HG03045 (cell line): ENCODE data around the gene BCAS3.

Experiments used
- ATAC-seq: cut with Tn5 transposase; IDR thresholded peaks from one replicate; pipeline ENCODE4 v1.9.1; 2021; ENCODE audit warnings: mild to moderate bottlenecking, moderate library complexity; ENCODE audit not compliant: unreplicated experiment

The BCAS3 gene

DNA sequence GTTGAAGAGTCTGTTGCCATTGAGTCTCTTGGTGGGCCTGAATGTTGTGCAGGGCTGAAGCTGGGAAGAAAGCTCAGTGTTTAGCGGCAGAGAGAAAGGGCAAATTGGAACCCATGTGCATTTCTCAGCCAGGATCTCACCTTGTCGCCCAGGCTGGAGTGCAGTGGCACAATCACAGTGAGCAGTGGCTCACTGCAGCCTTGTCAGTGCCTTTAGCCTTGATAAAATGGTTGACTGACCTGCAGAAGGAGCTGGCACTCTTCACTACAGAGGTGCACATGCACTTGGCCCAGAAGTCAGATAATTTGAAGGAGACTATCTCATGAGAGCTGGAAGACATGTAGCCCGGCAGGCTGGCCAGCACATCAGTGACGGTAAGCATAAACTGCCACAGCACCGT lies 597.7 kb downstream of the BCAS3 start:
- no peak for ATAC-seq

DNA sequence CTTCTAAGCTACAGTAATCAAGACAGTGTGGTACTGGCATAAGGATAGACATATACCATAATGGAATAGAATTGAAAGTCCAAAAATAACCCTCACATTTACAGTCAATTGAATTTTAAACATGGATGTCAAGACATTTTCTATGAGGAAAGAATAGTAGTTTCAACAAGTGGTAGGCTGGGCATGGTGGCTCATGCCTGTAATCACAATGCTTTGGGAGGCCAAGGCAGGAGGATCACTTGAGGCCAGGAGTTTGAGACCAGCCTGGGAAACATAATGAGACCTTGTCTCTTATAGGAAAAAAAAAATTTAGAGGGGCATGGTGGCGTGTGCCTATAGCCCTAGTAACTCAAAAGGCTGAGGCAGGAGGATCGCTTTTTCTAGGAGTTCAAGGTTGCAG lies 599.2 kb downstream of the BCAS3 start:
- no peak for ATAC-seq

DNA sequence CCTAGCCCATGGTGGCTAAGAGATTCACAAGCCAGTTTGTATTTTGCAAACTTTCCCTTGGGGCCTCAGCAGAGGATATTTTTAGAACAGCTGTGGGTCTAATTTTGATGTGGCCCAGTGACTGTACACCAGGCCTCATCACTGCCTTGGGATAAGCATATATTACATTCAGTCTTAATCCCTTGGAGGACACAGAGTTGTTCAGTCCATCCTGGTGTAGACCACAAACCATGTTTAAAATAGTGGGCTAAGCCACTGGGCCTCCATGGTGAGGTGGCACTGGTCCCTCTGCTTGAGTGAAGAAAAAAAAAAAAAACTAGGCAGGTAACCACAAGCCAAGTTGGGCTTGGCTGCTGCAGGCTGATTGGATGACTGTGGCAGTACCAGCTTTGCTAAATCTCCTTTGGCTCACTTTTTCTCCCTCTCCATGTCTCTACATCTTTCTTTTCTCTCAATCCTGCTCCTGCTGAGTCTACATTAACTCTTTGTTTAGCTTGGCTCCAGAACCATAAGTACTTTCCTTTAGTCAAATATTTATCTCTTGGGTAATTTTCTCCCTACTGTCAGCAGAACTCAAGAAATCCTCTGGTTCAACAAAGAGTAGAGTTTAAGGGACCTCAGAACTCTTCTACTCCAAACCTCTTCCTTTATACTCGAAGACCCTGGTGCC lies 602.0 kb downstream of the BCAS3 start:
- no peak for ATAC-seq

DNA sequence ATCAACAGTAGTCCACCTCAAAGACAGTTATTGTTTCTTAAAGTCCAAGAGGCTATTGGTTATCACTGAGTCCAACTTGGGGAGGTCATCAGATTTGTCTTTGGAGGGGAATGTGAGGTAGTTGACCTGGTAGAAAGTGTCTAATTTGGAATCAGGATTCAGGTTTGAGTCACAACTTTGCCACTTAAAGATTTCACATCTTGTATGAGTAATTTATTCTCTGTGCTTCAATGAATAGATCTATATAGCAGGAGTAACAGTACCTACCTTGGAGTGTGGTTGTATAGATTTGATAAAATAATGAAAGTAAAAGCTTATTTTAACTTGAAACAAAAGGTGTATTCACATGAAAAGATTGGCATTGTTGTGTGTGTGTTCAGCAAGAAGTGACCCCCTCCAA lies 602.7 kb downstream of the BCAS3 start:
- no peak for ATAC-seq

DNA sequence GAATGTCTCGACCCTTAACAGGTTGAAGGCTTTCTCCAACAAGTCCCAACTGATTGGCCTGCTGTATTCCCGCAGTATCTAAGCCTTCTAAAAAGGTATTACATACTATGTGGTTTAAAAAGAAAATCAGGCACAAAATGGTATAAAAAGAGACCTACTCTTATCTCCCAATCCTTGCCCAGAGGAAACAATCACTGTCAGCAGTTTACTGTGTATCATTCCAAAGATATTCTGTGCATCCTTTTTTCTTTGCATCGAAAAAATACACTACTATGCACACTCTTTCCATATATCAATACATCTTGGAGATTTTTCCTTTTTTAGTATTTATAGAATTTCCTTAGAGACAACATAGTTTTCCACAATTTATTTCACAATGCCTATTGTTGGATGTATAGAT lies 603.2 kb downstream of the BCAS3 start:
- no peak for ATAC-seq

DNA sequence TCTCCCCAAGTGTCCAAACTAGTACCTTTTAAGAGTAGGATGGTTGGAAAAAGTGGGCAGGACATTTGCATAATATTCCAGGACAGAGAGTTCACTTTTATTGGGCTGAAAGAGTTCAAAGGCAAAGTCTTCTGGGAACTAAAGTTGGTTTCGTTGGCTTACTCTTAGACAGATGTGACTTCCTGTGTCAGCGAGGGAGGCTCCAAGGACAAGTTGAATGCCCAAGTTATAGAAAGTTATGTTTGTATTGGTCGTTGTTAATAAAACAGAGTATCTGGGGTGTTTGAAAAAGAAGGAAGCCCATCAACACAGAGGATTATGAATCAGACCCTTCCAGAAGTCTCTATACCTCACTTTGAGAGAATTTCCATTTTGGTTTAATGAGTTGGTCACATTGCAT lies 604.7 kb downstream of the BCAS3 start:
- no peak for ATAC-seq

DNA sequence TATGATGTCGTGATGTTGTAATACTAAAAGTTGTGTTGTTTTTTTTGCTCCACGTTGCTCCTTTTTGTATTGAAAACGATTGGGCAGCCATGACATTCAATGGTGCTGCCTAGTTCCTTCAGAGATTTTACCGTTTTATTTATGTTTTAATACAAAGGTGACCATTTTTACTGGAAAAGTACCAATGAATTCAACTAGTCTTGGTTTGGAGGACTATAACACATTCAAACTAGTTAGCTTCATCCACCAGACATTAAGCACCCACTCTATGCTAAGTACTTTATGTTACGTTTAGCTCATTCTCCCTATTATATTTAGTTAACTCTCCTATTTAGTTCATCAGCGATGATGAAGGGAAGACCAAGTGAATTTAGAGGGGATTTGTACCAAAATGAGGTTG lies 605.4 kb downstream of the BCAS3 start:
- no peak for ATAC-seq

DNA sequence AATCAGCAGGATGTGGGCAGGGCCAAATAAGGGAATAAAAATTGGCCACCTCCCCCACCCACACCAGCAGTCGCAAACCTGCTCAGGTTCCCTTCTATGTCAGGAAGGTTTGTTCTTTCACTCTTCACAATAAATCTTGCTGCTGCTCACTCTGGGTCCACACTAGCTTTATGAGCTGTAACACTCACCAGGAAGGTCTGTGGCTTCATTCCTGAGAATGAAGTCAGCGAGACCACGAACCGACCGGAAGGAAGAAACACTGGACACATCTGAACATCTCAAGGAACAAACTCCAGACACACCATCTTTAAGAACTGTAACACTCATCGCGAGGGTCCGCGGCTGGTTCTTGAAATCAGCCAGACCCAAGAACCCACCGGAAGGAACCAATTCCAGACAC lies 606.5 kb downstream of the BCAS3 start:
- no peak for ATAC-seq

DNA sequence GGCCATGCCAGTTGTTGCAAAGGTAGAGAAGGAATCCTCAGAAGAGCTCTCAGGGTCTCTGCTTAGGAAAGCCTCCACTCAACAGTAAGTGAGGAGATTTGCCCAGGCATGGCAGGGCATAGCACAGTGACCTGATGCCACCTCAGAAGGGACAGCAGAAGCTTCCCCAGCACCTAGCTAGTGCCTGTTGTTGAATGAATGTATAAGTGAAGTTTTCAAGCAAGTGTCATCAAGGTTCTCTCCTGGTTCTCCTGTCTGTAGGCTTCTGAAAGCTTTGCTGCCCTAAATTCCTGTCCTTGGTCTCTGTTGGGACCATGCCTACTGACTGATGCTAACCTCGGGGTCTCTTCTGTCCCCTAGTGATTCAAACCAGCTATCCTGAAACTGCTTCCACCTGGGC lies 607.1 kb downstream of the BCAS3 start:
- ATAC-seq, result no peak

DNA sequence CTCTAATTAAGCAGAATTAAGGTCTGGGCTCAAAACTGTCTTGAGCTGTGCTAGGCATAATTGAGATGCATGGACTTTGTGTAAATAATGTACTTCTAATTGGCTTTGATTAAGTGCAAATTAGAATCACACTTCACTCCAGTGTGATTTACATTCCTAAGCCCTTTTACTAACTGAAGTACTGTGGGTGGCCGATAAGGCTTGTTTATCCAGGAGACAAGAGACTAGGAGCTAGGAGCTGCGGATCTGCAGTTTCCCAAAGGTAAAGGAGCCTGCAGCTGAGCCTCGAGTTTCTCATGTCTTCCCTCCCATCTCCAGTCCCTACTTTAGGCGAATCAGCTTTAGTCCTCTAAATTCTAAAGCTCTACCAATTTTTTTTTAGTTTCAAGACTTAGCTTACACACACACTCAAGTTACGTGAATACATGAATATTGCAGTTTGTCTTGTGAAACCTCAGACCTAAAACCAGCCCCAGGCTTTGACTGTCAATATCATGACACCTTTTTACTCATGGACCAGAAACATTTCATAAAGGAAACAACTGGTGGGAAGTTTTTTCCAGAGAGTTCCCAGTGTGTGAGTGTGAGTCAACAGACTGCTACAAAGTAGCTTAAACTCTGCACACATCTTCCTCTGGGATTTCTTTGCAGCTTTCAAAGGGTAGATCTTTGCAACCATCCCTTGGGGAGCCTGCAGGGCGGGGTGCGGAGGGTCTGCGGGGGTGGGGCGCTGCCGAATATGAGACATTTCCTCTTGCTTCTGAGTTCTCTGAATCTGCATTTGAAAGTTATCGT lies 608.1 kb downstream of the BCAS3 start:
- no peak for ATAC-seq

DNA sequence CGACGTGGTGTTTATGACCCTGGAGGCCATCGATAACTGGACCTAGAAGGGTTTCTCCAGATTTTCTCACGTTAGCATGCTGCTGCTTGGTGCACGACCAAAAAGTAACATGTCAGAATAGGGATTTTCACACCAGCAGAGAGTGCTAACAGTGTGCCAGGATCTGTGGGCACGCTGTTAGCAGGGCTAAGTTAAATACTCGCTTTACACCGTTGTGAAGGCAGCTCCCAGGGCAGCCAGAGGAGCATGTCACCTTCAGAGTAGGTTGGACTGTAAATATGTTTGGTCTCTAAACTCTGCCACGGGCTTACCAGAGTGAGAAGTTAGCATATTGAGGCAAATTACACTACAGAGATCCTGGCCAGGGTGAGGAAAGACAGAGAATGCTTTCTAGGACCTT lies 608.8 kb downstream of the BCAS3 start:
- ATAC-seq, result no peak

DNA sequence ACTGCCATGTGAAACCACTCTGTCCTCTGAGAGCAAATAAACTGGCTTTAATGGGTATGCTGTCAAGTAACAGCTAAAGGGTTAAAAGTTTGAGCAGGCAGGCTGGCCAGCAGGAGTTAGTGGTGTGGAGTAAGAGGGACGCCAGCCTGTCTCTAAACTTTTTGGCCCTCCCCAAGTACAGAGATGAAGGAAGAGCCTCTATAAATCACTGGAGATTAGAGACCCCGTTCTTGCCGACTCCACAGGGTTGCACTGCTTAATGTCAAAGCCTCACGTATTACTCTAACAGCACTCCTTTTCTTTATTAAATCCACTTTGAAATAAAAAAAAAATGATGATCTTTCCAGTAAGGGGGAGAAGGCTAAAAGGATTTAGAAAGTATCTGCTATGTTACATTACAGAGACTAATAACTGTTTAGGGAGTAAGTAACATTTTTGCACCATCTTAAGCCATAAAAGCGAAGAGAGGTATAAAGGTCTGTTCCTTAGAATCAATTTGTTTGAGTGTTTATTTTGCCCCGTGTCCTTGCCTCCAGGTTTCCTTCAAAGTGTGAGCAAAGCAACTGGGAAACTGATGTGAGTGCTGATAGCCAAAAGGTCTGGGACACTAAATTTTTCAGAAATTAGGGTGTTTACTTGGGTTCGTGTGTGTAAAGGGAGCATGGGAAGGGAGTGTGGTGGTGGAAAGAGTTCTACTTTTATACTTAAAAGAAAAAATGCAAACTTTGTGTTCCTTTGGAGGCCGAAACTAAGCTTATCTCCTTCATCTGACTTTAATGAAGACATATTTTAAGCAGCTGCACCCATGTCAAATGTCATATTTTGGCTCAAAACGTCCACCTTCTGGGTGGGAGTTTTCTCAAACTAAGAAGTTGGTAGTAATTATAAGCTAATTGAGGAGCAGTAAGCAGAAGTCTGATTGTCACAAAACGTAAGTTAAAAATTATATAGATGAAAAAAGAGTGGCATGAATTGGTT lies 612.0 kb downstream of the BCAS3 start:
- ATAC-seq, result no peak

DNA sequence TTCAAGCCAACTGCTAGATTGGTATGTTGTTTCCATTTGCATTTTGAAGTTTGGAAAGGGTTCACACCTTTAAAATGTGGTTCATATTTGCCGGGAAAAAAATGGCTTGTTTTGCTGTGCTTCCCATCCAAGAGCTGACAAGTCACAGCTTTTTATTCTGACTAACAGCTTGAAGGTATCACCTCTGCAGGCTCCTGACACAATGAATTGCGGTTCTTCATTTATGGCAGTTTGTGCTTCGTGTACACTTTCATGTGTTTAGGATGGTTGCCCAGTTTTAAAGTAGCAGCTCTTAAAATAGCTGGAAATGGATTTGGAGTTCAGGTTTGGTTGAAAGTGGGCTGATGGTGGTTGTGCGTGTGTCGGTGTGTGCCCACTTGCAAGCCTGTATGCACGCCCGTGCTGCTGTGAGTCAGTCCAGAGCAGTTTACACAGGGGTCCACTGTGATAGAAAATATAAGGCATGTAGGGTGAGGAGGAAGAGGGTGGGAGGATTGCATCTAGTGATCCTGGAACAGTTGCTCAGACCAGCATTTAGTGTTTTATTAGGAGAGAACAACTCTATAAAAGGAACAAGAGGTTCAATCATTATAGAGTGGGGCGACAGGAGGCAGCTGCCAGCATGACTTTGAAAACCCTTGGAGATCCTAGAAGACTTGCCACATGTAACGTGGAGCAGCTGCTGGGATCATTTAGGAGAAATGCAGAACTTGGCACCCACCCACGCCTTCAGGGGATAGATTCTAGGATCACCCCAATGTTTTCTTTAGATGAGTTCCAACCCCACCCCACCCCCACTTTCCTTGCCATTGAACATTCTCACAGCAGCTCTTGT lies 614.0 kb downstream of the BCAS3 start:
- no peak for ATAC-seq

DNA sequence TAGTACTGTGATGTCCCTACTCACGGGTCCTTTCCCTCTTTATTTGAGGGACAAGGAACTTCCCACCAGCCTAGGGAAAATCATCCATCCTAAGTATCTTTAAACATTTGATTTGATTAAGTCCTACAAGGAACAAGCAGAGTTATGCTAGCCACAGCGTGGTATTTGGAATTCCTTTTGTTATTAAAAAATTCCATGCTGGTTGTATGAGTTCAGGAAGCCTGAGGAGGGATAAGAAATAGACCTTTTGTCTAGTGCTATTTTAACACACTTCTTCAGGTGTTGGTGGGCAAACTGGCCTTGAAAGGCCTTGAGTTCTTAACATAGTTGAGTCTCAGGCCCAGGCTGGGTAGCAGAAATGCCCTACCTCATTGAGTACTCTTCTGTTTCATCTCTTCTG lies 616.6 kb downstream of the BCAS3 start:
- ATAC-seq, result no peak

DNA sequence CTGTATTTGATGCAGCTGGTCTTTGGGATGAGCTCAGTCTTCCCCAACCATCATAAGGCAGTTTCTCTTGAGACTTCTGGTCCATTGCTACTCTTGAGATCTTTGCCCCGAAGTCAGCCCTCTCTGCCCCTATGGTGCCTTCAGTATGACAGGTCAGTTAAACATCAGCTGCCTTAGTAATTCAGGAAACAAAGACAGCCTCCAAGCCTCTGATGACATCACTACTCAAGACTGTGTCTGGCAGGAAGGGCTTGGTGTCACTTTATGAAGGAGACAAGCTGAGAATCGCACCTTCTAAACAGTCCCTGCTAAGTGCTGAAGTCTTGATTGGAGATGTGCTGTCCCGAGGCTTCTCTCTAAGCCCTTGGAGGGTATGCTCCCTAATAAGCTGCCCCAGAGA lies 617.1 kb downstream of the BCAS3 start:
- no peak for ATAC-seq

DNA sequence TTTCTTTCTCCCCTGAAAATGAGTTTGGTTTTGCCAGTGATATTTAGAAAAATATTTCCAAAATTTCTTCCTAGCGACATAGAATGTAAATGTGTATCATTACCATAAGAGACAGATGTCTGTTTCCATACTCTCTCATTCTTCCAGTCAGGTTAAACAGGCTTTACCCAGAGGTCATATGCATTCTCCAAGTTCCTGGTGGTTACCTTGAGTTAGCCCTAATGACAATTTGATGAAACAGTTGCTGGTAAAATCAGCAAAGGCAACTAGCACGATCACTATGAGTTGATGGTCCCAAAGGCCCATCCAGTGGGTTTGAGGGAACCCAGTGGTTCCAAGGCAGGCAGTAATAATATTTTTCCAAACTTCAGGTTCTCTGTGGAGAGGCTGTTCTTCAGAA lies 618.4 kb downstream of the BCAS3 start:
- no peak for ATAC-seq

DNA sequence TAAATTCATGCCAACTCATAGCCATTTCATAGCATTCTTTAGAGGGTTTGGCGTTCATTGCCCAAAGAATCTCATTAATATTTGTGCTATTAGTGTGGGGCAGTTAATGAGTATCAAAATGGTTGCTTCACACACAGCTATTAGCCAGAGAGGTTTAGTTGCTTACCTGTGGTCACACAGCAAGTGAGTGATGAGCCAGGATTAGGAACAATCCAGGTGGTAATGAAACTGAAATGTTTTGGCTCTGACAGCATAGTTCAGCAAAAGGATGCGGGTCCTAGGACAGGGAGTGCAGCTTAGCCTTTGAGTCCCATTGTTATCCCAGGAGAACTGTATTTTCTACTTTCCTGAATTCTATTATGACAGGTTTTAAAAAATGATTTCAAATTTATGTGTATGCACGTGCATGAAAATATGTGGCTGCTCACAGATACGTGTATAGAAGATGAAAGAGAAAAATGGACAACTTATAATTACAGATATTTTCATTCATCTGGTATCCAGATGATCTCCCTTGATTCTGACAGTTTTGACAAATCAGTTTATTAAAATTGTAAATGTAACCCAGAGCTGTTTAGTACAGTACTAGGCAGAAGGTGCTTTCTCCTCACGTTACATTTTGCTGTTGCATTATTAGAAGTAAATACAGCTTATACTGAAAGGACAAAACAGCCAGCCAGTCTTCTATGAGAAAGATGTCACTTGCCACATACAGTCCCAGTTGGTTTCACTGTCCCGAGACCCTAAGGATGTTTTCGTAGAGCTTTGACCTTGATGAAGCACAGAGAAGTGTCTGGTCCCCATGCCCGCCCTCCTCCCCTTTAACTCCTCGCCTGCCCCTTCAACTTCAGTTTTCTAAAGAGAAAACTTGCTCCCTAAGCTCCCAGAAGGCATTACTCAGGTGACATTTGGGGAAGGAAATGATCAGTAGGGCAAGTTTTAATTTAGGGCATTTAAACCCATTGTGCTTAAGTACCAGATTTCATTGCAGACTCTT lies 622.2 kb downstream of the BCAS3 start:
- no peak for ATAC-seq

DNA sequence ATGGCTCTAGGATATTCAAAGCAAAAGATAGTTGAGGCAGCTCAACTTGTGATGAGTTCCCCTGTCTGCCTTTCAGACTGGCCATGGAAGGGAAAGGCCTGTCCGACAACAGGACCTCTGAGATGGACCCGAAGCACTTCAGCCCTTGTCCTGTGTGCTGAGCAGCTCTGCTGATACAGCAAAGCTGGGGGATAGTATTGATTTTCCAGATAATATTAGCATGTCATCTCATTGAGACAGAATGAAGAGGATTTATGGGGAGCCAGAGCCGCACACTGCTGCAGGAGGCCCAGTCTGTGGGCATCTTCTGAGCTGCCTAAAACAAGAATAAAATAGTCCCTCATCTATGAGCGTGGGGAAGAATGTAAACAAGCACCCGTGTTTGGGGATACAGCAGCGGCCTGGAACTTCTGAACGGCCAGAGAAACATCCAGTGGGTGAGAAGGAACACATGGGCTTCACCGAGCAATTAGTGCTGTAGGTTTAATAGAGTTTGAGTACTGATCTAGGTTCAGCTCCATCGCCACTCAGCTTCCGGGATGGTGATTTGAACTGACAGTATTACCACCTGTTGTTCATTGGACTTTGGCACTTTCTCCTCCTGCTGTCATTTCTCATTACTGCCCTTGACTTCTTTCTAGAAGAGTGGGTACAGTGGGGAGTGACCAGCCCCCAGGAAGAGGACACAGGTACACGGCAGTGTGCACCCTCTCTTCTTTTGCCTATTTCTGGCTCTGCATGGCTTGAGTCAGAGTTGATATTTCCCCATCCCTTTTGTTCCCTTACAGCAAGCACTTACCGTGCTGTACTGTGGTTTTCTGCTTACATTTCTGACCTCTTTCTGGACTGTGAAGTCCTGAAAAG lies 625.5 kb downstream of the BCAS3 start:
- no peak for ATAC-seq

DNA sequence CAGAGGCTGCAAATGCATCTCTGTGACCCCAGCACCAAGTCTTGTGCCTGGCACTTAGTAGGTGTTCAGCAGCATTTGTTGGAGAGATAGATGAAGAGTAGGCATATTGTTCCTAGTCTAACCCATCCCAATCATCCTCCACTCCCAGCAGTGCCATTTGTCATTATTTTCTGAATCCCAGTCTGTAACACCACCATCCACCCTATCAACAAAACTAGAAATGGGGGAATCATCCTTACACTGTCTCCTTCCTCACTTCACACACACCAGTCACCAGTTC lies 626.1 kb downstream of the BCAS3 start:
- no peak for ATAC-seq
